GM19395 (cell line): ENCODE data around the gene CMIP.

Experiments
- ATAC-seq: cut with Tn5 transposase; IDR thresholded peaks from one replicate; pipeline ENCODE4 v1.9.1; 2021; ENCODE audit warnings: mild to moderate bottlenecking, moderate library complexity; ENCODE audit not compliant: unreplicated experiment

CMIP gene

DNA sequence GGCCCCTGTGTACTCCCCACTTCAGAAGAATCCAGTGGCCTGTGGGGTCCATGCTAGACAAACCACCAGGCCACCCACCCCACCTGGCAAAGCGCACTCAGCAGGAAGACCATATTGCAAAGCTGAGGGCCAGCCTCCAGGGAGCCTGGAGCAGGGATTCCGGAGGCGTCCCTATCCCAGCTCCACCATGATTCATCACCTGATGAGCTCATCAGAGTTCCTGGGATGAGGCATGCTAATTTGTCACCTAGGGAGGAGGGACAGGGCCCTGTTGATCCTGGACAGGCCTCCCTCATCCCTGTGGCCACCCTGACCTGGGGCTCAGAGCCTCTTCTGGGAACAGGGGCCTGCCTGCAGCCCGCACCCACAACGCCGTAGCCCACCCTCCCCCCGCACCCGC is 202.9 kb downstream of the CMIP start:
- no peak for ATAC-seq

DNA sequence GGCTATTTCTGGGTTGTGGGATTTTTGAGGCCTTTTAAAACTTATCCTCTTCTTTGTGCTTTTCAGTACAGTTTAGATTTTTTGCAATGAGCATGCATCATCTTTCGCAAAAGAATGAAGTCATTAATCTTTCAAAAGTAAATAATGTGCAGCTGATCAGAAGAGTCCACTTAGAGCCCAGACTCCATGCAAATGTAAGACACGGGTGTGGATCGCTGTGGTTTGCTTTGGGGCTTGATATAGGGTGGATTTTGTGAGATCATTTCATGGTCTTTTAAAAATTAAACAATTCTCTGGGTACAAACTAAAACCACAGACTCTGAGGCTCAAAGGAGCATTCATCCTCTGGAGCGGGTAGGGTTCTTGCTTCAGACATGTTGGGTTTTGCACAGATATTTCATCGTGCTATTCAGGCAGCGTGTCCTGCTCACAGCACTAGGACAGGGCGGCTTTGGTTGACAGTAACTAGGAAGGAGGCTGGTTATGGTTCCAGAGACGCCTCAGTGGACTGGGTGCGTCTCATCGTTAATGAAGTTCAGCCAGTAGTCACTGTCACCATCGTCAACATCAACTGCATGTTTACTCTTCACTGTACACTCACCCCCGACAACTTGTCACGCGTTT is 205.1 kb downstream of the CMIP start:
- no peak for ATAC-seq

DNA sequence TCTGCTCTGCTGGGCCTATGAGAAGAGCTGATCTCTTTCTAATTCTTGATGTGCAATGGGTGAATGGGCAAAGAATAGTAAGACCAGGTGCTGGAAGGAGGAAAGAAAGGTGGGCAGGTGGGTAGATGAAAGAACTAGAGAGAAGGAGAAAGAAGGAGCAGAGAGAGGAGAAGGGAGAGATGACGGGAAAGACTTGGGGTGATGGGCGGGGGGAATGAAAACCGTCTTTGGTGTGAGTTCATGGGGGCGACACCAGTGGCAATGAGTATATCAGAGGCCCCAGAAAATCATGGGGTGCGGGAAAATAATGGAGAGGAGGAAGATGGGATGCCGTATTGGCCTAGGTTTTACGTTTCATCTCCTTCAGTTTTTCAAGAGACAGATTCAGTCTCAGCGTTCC is 205.7 kb downstream of the CMIP start:
- ATAC-seq, result no peak

DNA sequence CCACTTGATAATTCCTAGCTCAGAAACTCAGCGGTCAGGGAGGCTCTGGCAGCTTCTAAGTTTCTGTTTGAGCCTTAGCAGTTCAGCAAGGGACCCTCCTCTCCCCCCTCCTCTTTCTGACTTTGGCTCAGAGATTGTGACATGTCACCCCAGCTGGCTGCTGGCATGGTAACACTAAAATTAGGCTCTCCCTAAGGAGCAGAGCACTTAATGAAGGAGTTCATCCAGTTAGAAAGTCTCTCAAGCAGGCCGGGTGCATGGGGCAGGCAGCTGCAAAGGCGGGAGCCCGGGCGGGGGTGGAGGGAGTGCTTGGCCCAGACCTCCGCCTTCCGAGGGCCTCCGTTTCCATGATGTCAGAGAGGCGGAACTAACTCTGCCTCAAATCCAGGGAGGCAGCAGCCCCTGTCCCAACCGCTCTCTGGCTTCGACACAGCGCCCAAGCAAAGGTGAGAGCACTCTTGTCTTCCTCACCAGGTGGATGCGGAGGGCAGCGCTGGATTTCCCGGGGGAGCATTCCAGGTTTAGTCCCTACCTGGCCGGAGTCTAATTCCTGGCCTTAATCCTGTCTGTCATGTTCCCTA is 206.5 kb downstream of the CMIP start:
- no peak for ATAC-seq

DNA sequence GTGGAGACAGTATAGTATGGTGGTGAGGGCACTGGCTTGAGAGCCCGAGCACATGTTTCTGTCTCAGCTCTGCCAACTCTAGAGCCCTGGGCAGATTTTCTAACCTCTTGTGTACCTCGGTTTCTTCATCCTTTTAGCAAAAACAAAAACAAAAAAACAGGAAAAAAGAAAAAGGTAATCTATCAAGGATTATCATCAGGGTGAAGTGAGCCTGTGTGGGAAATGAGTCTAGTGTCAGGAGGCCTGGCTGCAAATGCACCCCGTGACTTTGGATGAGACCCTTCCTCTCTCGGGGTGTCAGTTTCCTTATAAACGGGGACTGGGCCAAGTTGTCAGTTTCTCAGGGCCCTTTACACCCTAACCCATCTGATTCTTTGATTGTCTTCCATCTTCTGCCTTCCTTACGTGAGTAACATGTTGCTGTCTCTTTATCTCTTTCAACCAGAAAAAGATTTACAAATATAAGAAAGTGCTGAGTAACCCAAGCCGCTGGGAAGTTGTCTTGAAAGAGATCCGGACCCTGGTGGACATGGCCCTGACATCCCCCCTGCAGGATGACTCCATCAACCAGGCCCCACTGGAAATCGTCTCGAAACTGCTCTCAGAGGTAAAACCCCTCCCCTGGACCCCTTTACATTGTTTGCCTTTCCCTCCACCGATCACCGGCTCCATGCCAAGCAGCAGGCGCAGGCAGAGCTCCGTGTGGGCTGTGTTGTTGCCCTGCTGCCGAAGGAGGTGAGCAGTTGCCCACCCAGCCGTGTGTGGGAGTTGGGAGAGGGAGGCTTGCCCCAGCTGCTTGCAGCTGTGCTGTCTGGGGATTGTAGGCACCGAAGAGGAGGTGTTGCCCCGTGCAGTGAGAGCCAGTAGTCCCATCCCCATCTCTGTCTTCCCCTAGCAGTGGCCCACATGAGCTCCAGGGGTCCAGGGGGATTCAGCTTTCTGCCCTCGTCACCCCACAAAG is 207.4 kb downstream of the CMIP start:
- peak; percentile 48 for ATAC-seq

DNA sequence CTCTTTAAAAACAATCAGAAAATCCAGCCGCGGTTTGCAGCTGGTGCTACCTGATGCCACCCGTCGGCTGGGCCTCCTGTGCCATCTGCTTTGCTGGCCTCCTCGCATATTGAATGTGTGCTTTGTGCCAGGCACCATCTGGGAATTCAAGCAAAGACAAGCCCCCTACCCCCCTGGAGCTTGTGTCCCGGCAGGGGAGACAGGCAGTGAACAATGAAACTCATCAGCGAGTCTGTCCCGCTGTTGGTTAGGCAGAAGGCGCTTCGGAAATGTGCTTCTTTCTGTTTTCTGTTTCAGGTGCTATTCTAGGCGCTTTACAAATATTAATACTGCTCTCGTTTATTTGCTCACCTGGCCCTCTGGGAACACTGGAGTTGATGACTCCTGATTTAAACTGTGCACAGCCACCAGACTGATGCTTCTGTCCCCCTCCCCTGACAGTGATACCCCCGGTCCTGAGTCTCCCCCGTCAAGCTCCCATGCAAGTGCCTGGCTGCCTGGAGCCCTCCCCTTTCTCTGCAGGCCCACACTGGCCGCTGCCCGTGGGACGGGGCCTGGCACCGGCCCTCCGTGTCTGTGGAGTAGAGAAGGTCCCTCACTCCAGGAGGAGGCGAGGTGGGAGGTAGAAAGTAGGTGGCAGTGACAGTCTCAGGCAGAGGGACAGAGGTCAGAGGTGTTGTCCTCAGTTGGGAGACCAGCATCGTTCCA is 208.3 kb downstream of the CMIP start:
- peak; percentile 66 for ATAC-seq

DNA sequence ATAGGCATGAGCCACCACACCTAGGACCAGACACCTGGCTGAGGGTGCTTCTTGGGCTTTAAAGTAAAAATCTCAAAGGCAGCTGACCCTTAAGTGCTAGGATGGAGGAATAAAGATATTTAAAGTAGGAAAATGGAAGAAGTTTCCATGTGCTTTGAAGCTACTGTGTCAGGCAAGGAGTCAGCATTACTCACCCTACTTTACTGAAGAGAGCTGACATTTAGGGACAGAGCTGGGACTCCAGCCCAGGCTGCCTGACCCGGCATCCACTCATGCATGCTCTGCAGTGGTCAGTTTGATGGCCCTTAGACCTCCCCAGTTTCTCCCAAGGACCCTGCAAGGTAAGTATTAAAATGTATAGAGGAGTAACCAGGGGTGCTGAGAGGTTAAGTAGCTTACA is 209.7 kb downstream of the CMIP start:
- no peak for ATAC-seq

DNA sequence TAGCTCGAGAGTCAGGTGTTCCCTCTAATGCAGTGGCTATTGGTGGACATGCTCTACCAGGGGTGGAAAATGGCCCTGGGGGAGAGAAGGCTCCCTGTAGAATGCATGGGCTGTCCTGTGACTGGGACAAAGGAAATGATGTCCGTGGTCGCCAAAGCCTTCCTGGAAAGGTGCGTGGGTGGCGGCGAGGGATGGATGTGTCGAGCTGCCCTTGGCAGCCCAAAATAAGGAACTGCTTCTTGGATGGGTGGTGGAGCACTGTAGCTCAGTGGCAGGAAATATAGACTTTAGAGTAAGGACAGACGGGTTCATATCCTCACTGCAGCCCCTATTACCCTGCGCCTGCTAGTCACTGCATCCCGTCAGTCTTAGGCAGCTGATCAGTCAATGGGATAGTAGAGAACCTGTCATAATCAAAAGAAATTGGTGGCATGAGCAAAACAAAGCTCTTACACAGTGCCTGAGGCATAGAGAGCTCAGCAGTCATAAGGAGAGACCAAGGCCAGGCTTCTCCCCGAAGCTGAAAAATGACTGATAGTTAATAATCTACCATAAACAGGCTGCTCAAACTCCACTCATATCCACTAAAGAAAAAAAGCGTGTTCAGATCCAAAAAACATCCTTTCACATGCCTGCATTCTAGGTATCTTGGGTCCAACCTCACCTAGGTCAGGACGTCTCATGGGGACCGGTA is 211.0 kb downstream of the CMIP start:
- ATAC-seq, result no peak

DNA sequence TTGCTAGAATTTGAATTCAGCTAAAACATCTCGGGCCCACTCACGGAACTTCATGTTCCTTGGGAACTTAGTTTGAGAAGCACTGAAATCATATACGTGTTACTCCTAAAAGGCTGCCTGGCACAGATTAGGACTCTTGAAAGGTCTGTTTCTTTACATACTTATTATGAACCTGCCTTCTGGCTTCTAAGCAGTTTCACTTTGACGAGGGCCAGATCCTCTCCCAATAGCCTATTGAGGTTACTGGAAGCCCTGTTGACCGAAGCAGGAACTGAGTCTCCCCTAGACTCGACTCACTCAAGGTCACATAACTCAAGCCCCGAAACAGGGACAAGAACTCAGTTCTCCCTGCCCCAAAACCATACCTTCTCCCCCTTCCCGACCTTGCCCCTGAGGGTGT is 212.6 kb downstream of the CMIP start:
- peak; percentile 58 for ATAC-seq

DNA sequence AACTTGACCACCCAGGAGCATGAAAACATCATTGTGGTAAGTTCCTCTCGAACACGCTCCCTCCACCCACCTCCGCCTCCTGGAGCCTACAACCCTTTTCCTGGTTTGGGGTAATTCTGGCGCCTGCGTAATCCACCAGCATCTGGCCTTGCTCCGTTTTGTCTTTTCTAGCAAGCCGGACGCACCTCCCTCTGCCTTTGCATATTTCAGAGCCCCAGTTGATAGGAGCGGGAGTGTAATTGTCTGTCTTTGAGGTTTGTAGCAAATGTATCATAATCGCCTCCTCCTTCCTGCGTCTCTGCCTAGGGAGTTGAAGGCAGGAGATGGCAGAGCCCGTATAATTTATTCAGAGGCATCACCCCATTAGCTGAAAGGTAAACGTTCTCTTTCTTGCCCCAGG is 213.2 kb downstream of the CMIP start:
- ATAC-seq, result no peak

DNA sequence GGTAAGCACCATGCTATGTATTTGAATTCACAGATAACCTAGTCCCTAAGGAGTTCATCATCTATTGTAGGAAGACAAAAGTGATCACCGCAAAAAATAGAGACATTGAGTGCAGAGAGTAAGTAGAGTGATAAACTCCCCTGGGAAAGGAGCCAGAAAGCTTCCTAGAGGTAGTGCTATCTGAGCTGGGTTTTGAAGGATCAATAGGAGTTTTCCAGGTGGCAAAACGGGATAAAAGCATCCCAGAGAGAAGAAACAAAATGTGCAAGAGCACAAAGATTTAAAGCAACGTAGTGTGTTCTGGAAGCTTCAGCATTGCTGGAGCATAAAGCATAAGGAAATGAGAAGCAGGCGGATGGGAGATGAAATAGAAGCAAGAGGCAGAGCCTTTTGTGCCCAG is 213.8 kb downstream of the CMIP start:
- no peak for ATAC-seq

DNA sequence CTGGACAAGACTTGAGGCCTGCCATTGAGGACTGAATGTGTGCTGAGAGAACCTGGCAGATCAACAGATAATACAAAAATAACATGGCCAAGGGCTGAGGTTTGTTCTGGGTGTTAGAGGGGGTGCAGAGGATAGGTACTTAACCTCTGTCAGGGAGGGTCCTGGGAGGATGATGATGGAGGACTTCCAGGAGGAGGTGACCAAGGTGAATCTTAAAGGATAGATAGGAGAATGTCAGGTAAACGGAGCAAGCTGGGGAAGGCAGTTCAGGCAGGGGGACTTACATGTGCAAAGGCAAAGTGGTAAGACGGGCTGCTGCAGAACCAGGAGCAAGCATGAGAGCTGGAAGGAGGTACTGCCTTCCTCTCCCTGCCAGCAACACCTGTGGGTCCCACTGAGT is 214.6 kb downstream of the CMIP start:
- ATAC-seq, result no peak

DNA sequence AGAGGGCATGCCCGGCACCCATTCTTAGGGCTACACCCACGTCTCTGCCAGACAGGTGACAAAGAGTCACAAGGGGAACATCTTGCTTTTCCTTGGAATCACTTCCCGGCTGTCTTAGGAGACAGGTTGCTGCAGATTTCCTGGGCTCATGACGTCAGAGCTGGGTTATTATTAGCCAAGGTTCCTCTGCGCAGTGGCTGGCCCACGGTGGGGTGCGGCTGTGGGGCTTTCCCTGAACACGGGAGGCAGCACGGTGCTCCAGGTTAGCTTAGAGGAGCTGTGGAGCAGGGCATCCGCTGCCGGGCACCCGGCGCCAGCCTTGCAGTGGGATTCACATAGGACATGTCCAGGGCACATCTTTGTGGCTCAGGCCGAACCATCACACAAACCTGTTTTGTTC is 216.5 kb downstream of the CMIP start:
- ATAC-seq, result no peak

DNA sequence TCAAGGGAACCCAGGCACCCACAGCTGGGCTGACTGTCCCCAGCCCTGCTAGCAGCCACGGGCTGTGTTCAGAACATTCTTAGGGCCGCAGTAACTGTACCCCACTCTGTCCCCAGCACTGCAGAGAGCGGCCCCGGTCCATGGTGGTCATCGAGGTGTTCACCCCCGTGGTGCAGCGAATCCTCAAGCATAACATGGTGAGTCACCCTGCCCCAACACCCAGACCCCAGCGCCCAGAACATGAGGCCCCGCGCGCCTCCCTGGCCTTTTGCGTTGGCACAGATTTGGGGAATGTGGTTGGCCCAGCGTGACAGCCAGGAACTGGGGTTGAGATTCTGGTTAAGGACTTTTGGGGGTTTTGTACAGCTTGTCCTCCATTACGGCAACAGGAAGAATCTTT is 219.5 kb downstream of the CMIP start:
- ATAC-seq, result no peak

DNA sequence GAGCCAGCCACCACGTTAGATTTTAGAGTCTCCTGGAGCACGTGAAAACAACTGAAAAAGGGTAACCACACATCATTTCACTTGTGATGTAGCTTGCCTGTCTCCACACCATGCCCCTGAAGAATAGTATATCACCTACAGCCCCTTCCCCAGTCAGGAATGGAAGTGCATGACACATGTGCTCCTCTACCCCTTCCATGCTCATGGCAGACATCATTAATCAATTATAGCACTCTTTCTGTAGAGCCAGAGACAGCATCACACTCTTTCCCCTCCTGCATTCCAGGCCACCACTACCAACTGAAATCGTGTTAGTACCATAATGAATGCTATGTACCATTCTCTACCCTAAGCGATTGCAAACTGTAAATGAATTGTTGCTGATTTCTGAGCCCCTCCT is 221.0 kb downstream of the CMIP start:
- no peak for ATAC-seq

DNA sequence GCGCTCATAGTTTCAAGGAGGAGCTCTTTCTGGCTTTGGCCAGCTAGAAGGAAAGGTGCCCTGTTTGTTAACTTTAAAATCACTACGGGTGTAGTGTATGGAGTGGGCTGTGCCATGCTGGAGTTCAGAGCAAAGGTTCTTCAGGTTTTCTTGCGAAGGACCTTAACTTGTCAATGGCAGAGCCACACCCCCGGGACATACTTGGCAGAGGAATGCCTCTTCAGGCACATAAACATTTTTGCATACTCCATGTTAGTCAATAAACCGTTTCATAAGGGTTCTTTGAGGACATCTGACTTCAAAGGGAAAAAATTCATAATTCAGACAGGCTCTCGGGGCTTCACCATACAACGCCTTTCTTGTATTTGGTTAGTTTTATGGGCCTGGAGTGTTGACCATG is 221.5 kb downstream of the CMIP start:
- ATAC-seq, result no peak

DNA sequence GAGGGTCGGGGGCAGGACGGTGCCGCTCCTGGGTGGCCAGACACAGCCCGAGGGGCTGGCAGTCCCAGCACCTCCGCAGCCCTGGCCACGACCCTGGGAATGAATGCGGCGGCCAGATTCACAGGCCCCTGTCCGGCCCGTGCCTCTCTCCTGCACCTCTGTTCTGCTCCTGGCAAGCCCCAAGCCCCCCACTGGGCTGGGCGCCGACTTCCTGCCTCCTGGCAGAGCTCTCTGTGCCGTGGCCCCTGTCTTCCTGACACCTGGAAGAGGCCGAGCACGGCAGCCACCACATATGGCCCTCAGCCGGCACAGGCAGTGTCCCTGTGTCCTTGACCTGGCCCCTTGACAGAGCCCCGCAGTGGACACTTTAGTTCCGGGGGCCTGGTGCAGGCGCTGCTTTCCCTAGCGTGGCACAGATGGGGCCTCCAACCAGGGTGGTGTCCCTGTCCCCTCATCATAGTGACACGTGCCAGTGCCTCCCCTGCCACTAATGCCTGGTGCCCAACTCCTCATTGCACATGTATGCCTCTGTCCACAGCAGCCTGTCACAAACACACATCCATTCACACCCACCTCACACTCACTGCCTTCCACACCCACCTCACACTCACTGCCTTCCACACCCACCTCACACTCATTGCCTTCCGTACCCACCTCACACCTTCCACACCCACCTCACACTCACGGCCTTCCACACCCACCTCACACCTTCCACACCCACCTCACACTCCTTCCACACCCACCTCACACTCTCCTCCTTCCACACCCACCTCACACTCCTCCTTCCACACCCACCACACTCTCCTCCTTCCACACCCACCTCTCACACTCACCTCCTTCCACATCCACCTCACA is 223.9 kb downstream of the CMIP start:
- no peak for ATAC-seq

DNA sequence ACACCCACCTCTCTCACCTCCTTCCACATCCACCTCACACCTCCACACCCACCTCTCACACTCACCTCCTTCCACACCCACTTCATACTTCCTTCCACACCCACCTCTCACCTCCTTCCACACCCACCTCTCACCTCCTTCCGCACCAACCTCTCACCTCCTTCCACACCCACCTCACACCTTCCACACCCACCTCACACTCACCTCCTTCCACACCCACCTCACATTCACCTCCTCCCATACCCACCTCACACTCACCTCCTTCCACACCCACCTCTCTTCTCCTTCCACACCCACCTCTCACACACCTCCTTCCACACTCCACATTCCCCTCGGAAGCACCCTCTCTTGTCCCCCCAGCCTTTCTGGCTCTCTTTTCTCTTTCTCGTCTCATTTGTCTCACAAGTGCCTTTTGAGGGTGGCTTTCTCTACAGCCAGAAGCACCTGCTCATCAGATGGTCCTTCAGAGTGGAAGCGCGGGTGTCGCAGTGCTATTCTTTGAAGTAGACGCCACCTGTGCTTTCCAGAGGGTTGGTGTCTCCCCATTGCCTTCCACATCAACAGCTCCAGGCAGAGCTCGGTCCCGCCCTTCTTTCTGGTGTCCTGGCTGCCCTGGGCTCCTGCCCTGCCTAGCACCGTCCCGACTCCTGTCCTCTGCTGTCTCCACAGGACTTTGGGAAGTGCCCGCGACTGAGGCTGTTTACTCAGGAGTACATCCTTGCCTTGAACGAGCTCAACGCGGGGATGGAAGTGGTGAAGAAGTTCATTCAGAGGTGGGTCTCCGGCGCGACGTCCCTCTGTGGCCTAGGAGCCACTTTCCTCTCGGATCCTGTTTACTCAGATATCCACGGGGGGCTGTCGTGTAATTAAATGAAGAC is 225.1 kb downstream of the CMIP start:
- no peak for ATAC-seq
